HG03066 (cell line): ENCODE data around the gene STPG3.

Experiments used
- ATAC-seq: cut with Tn5 transposase; IDR thresholded peaks from one replicate; pipeline ENCODE4 v1.9.1; 2021; ENCODE audit warnings: low read depth; ENCODE audit not compliant: unreplicated experiment

Gene STPG3

GRCh38 chr9:137299203-137299565 is 48.1 kb downstream of the STPG3 start:
- ATAC-seq, result no peak

- no peak for ATAC-seq
Observed at GRCh38 chr9:137299938-137300337, 48.9 kb downstream of the STPG3 start.

- ATAC-seq, result no peak
Observed at GRCh38 chr9:137300567-137301080, 49.5 kb downstream of the STPG3 start.

- peak; percentile 5 for ATAC-seq
Observed at GRCh38 chr9:137301081-137301947, 50.2 kb downstream of the STPG3 start.

- ATAC-seq, result peak; percentile 65
Observed at GRCh38 chr9:137302118-137302448, 51.0 kb downstream of the STPG3 start, which contains the start of gene NRARP. Gene NRARP, minus strand, starts transcription at chr9:137302271. Its CDS starts 343 bp downstream, at chr9:137301928.

GRCh38 chr9:137302449-137303150 is 51.5 kb downstream of the STPG3 start:
- peak; percentile 43 for ATAC-seq
